NCI-H187 treated with DMSO at 0.1 percent for 48 hours (cell line): ENCODE results near the gene NUDT16L1.
A peak's percentile ranks its signal among the peaks of the same experiment; 100 is the strongest.
"Not testable (repeated sequence)": the region's sequence is repeated elsewhere in the genome, so short reads cannot be mapped to it uniquely, and the experiment has no call there.

Experiments used
- DNase-seq: peaks from one replicate; lab custom pipeline; 2025; lab: John Stamatoyannopoulos, UW

Gene NUDT16L1

GRCh38 chr16:4693296-4693955, at the start of gene NUDT16L1:
TSS of gene NUDT16L1 (plus strand) at chr16:4693562. CDS start at chr16:4693727, 165 bp downstream.
- DNase-seq, result peak; percentile 16

GRCh38 chr16:4646773-4647643, 46.4 kb upstream of the NUDT16L1 start:
- DNase-seq, result no peak

GRCh38 chr16:4647644-4647980, 45.8 kb upstream of the NUDT16L1 start:
- no peak for DNase-seq

- DNase-seq, result no peak
Observed at GRCh38 chr16:4648917-4649316, 44.4 kb upstream of the NUDT16L1 start.

GRCh38 chr16:4649744-4650442, 43.5 kb upstream of the NUDT16L1 start:
- DNase-seq, result no peak

- not testable (repeated sequence) for DNase-seq
Observed at GRCh38 chr16:4650443-4651074, 42.8 kb upstream of the NUDT16L1 start.

- DNase-seq, result no peak
Observed at GRCh38 chr16:4651827-4652226, 41.5 kb upstream of the NUDT16L1 start.

GRCh38 chr16:4652561-4652960, 40.8 kb upstream of the NUDT16L1 start:
- DNase-seq, result no peak

- no peak for DNase-seq
Observed at GRCh38 chr16:4654011-4654963, 39.1 kb upstream of the NUDT16L1 start.

- no peak for DNase-seq
Observed at GRCh38 chr16:4654964-4655590, 38.3 kb upstream of the NUDT16L1 start.

- no peak for DNase-seq
Observed at GRCh38 chr16:4655801-4656200, 37.6 kb upstream of the NUDT16L1 start.

GRCh38 chr16:4656221-4656620, 37.1 kb upstream of the NUDT16L1 start:
- DNase-seq, result no peak

- no peak for DNase-seq
Observed at GRCh38 chr16:4656695-4657686, 36.4 kb upstream of the NUDT16L1 start.

GRCh38 chr16:4659363-4660353, 33.7 kb upstream of the NUDT16L1 start:
- no peak for DNase-seq

- no peak for DNase-seq
Observed at GRCh38 chr16:4660454-4661007, 32.8 kb upstream of the NUDT16L1 start.

- no peak for DNase-seq
Observed at GRCh38 chr16:4661661-4662060, 31.7 kb upstream of the NUDT16L1 start.

GRCh38 chr16:4663465-4663776, 29.9 kb upstream of the NUDT16L1 start:
- DNase-seq, result no peak
